CD4-positive, alpha-beta T cell treated with Interleukin-21 for 1 hour (primary cell): Measurements from ENCODE around the gene PDE4B.

ENCODE experiments used
- DNase-seq: peaks from one replicate; pipeline ENCODE4 v3.0.0-alpha.2; 2020

PDE4B gene

GRCh38 chr1:66270119-66270812, 477.6 kb downstream of the PDE4B start:
- DNase-seq: no peak

DNA sequence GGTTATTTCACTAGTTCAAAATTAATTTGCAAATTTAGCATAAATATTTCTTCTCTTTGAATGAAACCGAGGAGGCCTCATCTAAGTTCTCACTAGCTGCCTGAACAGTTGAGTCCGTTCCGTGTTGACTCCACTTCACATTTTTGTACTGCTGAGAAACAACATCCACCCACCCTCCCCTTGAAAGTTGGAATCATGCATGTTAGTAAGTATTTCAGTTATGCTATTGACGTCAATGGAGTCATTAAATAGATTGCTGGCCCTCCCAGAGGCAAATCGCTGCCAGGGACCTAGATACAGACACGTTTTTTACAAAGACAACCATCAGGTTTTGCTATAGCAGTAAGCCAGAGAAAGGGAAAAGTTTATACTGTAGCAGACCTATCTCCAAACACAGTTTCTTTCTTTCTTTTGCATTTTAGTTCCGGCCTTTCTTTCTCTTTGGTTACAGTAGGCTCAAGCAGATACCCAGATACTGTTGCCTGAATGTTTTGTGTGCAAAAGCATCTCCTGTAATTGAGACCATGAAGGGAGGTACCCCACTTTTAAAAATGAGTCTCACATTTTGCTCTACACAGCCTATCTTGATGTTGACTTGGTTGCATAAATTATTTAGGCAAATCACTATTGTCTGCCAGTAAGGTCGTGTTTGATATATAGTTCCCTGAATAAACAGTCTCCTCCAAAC, 478.7 kb downstream of the PDE4B start:
- peak; percentile 38 for DNase-seq

- DNase-seq: no peak
These were observed 479.2 kb downstream of the PDE4B start for GRCh38 chr1:66271904-66272254.

- DNase-seq: no peak
These were observed 481.0 kb downstream of the PDE4B start for GRCh38 chr1:66273656-66274055.

- DNase-seq: peak; percentile 57
These were observed 481.9 kb downstream of the PDE4B start for GRCh38 chr1:66274634-66275033.

DNA sequence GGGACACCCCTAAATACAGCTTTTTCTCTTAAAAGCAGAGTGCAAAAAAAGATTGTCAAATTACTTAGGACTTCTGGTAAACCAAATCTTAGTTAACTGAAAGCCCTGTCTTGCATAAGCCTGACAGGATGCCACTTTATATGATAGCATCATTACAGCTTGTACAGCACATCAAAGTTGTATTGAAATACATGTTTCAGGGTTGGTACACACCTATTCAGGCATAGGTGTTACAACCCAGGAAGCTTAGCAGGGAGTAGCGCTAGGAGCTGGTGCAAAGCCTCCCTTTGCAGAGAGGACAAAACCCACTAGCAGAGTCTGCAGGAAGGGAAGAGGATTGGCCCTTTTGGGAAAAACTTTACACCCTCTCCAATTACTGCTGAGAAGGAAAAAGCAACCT, 482.4 kb downstream of the PDE4B start:
- DNase-seq: peak; percentile 62

GRCh38 chr1:66275601-66276023, 482.9 kb downstream of the PDE4B start:
- DNase-seq: peak; percentile 23

- DNase-seq: peak; percentile 57
These were observed 483.5 kb downstream of the PDE4B start for GRCh38 chr1:66276218-66276617.

- no peak for DNase-seq
These were observed 485.7 kb downstream of the PDE4B start for GRCh38 chr1:66278260-66279021.

DNA sequence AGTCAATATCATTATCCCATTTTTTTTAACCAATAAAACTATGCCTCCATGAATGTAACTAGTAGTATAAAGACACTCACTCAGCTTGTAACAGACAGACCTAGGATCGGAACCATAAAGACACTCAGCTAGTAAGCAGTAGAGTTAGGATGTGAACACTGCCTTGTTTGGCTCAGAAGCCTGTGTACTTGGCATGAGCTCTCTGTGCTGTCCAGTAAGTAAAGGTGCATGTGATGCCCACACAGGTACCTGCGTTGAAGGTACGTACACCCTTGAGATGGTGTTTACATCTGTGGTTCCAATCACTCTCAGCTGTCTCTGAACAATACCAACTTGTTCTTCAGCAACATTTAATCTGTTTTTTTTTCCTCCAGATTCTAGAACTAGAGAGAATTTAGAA, 489.1 kb downstream of the PDE4B start:
- DNase-seq: no peak

DNA sequence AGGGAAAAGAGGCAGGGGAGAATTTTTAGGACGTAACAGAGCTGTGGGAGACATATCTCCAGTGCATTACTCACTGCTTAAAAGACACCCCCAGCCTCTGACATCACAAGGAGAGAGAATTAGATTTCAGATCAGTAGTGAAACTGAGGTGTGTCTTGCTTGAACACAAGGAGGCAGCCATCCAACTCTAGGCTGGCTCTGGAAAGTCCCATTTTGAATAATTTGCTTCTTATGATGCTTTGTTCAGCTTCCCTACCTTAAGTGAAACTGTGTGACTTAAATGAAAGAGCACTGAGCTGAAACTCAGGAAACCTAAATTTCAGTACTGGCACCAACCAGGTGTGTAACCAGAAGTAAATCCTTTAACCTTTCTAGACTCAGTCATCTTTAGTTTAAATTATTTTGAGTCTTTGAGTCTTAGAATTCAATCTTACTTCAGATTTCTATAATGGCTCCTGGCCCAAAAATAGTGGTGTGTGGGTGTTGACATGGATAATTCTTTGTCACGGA, 489.7 kb downstream of the PDE4B start:
- peak; percentile 86 for DNase-seq

DNA sequence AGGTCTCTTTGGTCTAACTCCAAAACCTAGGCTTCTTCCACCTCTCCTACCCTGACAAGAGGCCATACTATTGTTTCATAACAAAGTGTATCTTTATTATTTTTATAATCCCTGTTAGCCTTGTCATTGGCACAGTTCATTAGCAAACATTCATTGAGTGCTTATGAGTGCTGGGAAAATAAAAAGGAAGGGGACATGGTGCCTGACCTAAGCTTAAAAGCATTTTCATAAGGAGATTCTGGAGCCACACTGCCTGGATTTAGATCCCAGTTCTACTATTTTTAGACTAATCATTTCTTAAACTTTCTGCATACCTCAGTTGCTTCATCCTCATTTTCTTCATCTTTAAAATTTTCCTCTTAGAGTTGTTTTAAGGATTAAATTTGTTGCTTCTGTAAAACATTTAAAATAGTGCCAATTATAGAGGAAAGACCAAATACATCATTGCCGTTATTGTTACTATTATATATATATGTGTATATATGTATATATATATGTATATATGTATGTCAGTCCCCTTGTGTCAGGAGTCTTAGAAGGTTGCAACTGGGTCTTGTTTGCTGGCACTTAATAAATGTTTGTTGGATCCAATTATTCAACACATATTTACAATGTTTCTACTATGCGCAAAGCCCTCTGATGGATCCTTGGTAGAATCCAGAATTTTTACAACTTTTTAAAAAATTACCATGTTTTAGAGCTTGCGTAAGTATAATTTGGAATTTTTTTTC, 490.4 kb downstream of the PDE4B start:
- no peak for DNase-seq

GRCh38 chr1:66283622-66284041, 490.9 kb downstream of the PDE4B start:
- peak; percentile 24 for DNase-seq

GRCh38 chr1:66284746-66285145, 492.1 kb downstream of the PDE4B start:
- no peak for DNase-seq

GRCh38 chr1:66285618-66286270, 493.0 kb downstream of the PDE4B start:
- DNase-seq: no peak

- DNase-seq: no peak
These were observed 493.6 kb downstream of the PDE4B start for GRCh38 chr1:66286307-66286706.

- DNase-seq: no peak
These were observed 495.4 kb downstream of the PDE4B start for GRCh38 chr1:66288048-66288447.

DNA sequence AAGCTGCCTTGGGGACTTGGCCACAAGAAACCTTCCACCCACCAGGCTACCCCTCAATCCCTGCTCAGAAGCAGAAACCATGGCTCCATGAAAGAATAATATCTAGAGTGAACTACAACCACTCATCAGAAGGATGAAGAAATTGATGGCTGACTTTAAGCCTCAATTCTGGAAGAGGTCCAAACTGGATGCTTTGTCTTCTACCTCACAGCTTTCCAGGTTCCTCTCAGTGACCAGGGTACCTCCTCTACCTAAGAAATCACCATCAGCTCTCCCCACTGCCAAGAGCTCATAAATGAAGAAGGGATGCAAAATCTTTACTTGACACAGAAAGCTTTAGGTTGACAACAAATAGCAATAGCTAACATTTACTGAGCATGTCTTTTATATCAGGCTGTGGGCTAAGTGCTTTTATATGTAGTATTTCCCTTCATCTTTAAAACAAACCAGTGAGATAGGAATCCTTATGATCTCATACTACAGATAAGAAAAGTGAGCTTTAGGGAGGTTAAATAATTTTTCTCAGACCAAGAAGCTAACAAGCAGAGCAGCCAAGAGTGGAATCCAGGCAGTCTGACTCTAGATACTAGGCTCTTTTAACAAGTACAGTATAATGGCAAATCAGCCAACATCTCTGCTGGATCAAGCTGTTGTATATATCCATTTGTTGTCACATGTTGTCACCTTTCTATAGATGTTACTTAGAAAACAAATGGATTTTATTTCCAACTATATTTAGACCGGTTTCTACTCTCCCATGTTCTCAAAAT, 498.3 kb downstream of the PDE4B start:
- no peak for DNase-seq

- no peak for DNase-seq
These were observed 498.8 kb downstream of the PDE4B start for GRCh38 chr1:66291531-66291864.

- no peak for DNase-seq
These were observed 499.6 kb downstream of the PDE4B start for GRCh38 chr1:66292305-66292704.

DNA sequence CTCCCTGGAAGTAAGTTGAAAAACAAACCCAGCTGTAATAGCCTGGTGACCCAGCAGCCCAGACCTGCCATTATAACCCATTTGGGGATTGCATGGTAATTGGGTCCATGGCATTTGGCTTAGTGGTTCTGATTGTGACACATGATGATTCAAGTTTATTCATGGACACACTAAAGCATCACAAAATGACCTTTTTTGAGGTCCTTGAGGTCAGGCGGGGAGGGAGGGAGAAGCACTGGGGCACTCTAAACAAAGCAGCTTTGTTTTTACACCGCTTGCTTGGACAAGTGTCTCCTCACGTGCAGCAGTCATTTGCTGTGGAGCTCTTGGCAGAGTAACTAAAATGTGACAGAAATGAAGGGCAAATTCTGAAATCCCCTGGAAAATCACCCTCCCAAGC, 500.2 kb downstream of the PDE4B start:
- no peak for DNase-seq
